ENCODE data around the gene GCNT4. TPM values are rescaled to one million over a fixed set of nuclear protein-coding genes. Genes with fewer than 3 reads are reported as not detected.

Gene GCNT4
- total and polyA plus RNA-seq, 2 of the 8 experiments (the other 6 are each of a cell fraction or from before 2014, with no cell fraction given) = 1.1 to 14.5 TPM

DNA sequence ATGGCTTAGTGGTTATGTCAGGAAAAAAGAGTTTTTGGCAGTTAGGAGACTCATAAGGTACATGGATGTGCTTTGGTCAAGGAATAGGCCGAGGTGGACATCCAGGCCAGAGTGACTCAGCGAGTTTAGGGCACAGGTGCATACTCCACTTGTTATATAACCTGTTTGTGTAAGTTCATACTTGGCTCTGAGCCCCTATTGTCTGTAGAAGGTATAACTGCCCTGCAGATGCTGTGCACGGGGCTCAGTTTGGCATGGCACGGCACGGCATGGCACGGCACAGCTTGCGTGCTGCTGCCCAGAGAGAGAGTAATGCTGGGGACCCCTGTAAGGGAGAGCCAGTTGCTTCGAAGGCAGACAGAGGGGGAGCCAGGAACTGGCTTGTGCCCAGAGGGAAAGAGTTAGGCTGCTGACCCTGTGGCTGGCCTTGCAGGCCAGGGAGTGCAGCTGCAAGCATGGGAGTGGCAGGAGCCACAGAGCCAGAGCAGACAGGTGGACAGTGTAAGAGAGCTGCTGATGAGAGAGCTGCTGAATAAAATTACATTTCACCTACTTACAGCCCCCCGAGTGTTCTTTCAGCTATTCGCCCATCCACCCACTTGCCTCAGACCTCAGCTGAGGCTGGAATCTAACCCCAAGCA lies 32.2 kb downstream of the GCNT4 start:
- H2BK20ac ChIP-seq (ENCODE audit: low read length) = no peak overlapping the region
- H3K4me2 ChIP-seq (ENCODE audit: insufficient read depth in 1 of 2, low read depth in 2 of 2, low read length in 2 of 2) = no peak overlapping the region
- H3K4me3 ChIP-seq (ENCODE audit: extremely low read depth in 1 of 4, insufficient read depth in 2 of 4, low read depth in 3 of 4, low read length in 4 of 4) = no peak overlapping the region
- no peak overlapping the region for H3K27ac ChIP-seq (ENCODE audit: low read depth, low read length)
- H2BK12ac ChIP-seq (ENCODE audit: low read depth, low read length) = no peak overlapping the region
- ChIA-PET POLR2A (ENCODE audit: partially characterized antibody) (no interaction called here), CTCF (ENCODE audit: partially characterized antibody) (interaction anchor here (1.2 to 1.9 kb wide), 3 partner anchors 17 to 30 kb away, joined by 4 read pairs; no protein-coding TSS in a partner anchor)
- no peaks in the 10 kb centered on the region for H3K79me2 ChIP-seq (ENCODE audit: control insufficient read depth in 1 of 2, insufficient read depth in 2 of 2, low read length in 2 of 2)
- no peak overlapping the region for H3K56ac ChIP-seq (replicated peaks; ENCODE audit: insufficient read length, low read depth, low read length)
- H4K91ac ChIP-seq (replicated peaks; ENCODE audit: insufficient read length, low read length) = no peak overlapping the region
- no peak overlapping the region for H2BK120ac ChIP-seq (replicated peaks; ENCODE audit: low read depth, low read length)
- H3K9me3 ChIP-seq (ENCODE audit: insufficient read depth in 2 of 2, low read depth in 1 of 2, low read length in 1 of 2) = no peaks in the 10 kb centered on the region
- H3K23ac ChIP-seq (ENCODE audit: insufficient read length) = no peak overlapping the region
- no peak overlapping the region for H2AK5ac ChIP-seq (ENCODE audit: low read depth, low read length)
- no peak overlapping the region for H2BK5ac ChIP-seq (ENCODE audit: low read depth, low read length)
- no peak overlapping the region for H3K4ac ChIP-seq (replicated peaks; ENCODE audit: insufficient read length, low read depth, low read length)
- H3K23me2 ChIP-seq (ENCODE audit: low read depth, low read length) = no peaks in the 10 kb centered on the region
- WGBS, 2 experiments (ENCODE audit: extremely low coverage in 1 of 2, insufficient coverage in 1 of 2, insufficient read length in 1 of 2, insufficient replicate concordance in 2 of 2, low coverage in 1 of 2, low lambda C conversion rate in 2 of 2, missing lambda C conversion rate in 1 of 2) = 88% methylated on average over 10 of the region's 10 CpGs; no CpG with 5 or more reads in 1 of the 2 experiments
- peaks cover 0 to 2% (median 0%) of the 10 kb centered on the region in 4 experiments; a peak in 2 of 7 replicates for H3K4me1 ChIP-seq (replicated peaks in 1 of 4; ENCODE audit: control insufficient read depth in 3 of 4, insufficient read depth in 4 of 4, low read length in 3 of 4)
- H3K9ac ChIP-seq (replicated peaks in 1 of 4; ENCODE audit: extremely low read depth in 1 of 4, low read depth in 3 of 4, low read length in 3 of 4) = no peak overlapping the region
- no peaks in the 10 kb centered on the region for H3K79me1 ChIP-seq (ENCODE audit: low read depth, low read length)
- H2AFZ ChIP-seq (ENCODE audit: low read length) = no peak overlapping the region
- H3K36me3 ChIP-seq (ENCODE audit: control insufficient read depth in 2 of 4, insufficient read depth in 4 of 4, low read length in 3 of 4) = no peaks in the 10 kb centered on the region
- no peak overlapping the region for H2BK15ac ChIP-seq (ENCODE audit: low read length)
- H3K18ac ChIP-seq (ENCODE audit: extremely low read depth, low read length) = no peak overlapping the region
- DNase-seq (ENCODE audit: low read depth in 1 of 2, low spot score in 2 of 2) (no peak), FAIRE-seq (no peak)
- no peak overlapping the region for H3K14ac ChIP-seq (ENCODE audit: insufficient read length)
- no peak overlapping the region for H4K5ac ChIP-seq (ENCODE audit: insufficient read length, low read depth, low read length)
- no peaks in the 10 kb centered on the region for H3K27me3 ChIP-seq (replicated peaks in 1 of 4; ENCODE audit: control insufficient read depth in 3 of 4, extremely low read depth in 1 of 4, insufficient read depth in 3 of 4, low read length in 3 of 4)
- no peak overlapping the region for H4K8ac ChIP-seq (ENCODE audit: extremely low read depth, insufficient read depth, low read length)
- H4K20me1 ChIP-seq (replicated peaks in 1 of 2; ENCODE audit: control insufficient read depth in 1 of 2, insufficient read depth in 2 of 2, low read length in 2 of 2) = no peaks in the 10 kb centered on the region
- TF ChIP-seq, protein P1, sequence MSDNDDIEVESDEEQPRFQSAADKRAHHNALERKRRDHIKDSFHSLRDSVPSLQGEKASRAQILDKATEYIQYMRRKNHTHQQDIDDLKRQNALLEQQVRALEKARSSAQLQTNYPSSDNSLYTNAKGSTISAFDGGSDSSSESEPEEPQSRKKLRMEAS (IDR thresholded peaks at IDR 0.05) = no peak
- TF ChIP-seq BACH1 (IDR thresholded peaks at IDR 0.05; ENCODE audit: low read length) (no peak), JUN (IDR thresholded peaks at IDR 0.05; ENCODE audit: low read depth, low read length) (no peak), RFX5 (IDR thresholded peaks at IDR 0.05; ENCODE audit: borderline replicate concordance, low read depth, low read length) (no peak), EZH2 (IDR thresholded peaks at IDR 0.05; ENCODE audit: low read depth, low read length, severe bottlenecking) (no peak), NANOG (IDR thresholded peaks at IDR 0.05; ENCODE audit: insufficient read depth, low read depth, low read length, poor library complexity, severe bottlenecking) (no peak), TEAD4 (IDR thresholded peaks at IDR 0.05; ENCODE audit: low read depth, low read length) (no peak), TBP (IDR thresholded peaks at IDR 0.05; ENCODE audit: low read depth, low read length) (no peak), SP1 (IDR thresholded peaks at IDR 0.05; ENCODE audit: low read depth, low read length) (no peak), MAFK (IDR thresholded peaks at IDR 0.05; ENCODE audit: low read depth, low read length) (no peak), CTBP2 (IDR thresholded peaks at IDR 0.05; ENCODE audit: borderline replicate concordance, insufficient read depth, insufficient read length, low read length) (no peak), ASH2L (IDR thresholded peaks at IDR 0.05; ENCODE audit: low read length) (no peak)
- TF ChIP-seq, protein P2, sequence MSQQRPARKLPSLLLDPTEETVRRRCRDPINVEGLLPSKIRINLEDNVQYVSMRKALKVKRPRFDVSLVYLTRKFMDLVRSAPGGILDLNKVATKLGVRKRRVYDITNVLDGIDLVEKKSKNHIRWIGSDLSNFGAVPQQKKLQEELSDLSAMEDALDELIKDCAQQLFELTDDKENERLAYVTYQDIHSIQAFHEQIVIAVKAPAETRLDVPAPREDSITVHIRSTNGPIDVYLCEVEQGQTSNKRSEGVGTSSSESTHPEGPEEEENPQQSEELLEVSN (IDR thresholded peaks at IDR 0.05) = no peak
